HepG2 (cell line): ENCODE measurements around the gene CEBPA. TPM values are rescaled to one million over a fixed set of nuclear protein-coding genes. Genes with fewer than 3 reads are reported as not detected.

Experiments used
- ISL2 ChIP-seq: sonication (generic); formaldehyde crosslinking; IDR thresholded peaks from 2 replicates; pipeline ENCODE4 v1.5.0; 2020; ENCODE audit warnings: missing genetic modification reagents
- NBN ChIP-seq: fragments of 450-650 bp; conservative IDR thresholded peaks from 2 replicates; pipeline ENCODE4 v1.6.1; 2017
- NFRKB ChIP-seq: fragments of 450-650 bp; IDR thresholded peaks from 2 replicates; pipeline ENCODE4 v1.6.1; 2017
- NKX3-1 ChIP-seq: sonication (generic); formaldehyde crosslinking; IDR thresholded peaks from 2 replicates; pipeline ENCODE4 v1.5.0; 2020; ENCODE audit warnings: missing genetic modification reagents
- SP1 ChIP-seq, 2 experiments: fragments of 450-650 bp in 1 of 2; sonication (generic) in 1 of 2; formaldehyde crosslinking in 1 of 2; IDR thresholded peaks; 2 replicates each; pipeline versions ENCODE4 v1.4.0 to v1.6.1; 2016 to 2020; ENCODE audit warnings: missing genetic modification reagents in 1 of 2
- ZC3H4 ChIP-seq: sonication (generic); formaldehyde crosslinking; IDR thresholded peaks from 2 replicates; pipeline ENCODE4 v1.4.0; 2020; ENCODE audit warnings: missing genetic modification reagents, borderline replicate concordance
- ZNF329 ChIP-seq: sonication (generic); formaldehyde crosslinking; IDR thresholded peaks from 2 replicates; pipeline ENCODE4 v1.9.0; 2021; ENCODE audit warnings: low read depth, mild to moderate bottlenecking, missing genetic modification reagents
- ZNF598 ChIP-seq: sonication (generic); formaldehyde crosslinking; IDR thresholded peaks from 2 replicates; pipeline ENCODE4 v1.5.1; 2020; ENCODE audit warnings: mild to moderate bottlenecking, missing genetic modification reagents, borderline replicate concordance
- ZNF879 ChIP-seq: sonication (generic); formaldehyde crosslinking; IDR thresholded peaks from 2 replicates; pipeline ENCODE4 v1.8.1; 2023; ENCODE audit warnings: missing genetic modification reagents
- polyA plus RNA-seq, 8 experiments: library from polyadenylated mRNA; depleted of rRNA in 3 of 8; stranded (reverse) in 7 of 8; unstranded in 1 of 8; fragments of >200 nt; fragmentation: Illumina TruSeq in 4 of 8; extraction: Trizol in 4 of 8; gene quantifications; 2 replicates each; pipeline versions ENCODE4 v1.2.1 to v1.2.3, GENCODE V29; 2011 to 2016; ENCODE audit warnings: low read depth in 4 of 8, missing spikeins in 1 of 8, mixed read lengths in 1 of 8; ENCODE audit not compliant: insufficient read depth in 1 of 8
- total RNA-seq, 5 experiments: library from RNA; depleted of rRNA; stranded (reverse); fragments of >200 nt; fragmentation: Illumina TruSeq; extraction: Trizol; gene quantifications; 2 replicates each; pipeline ENCODE4 v1.2.3, GENCODE V29; 2016; ENCODE audit warnings: low read depth in 1 of 5
- TF ChIP-seq, protein P1 (sequence below): sonication (generic); formaldehyde crosslinking; IDR thresholded peaks from 2 replicates; pipeline ENCODE4 v1.4.0; 2020; ENCODE audit warnings: mild to moderate bottlenecking, missing genetic modification reagents
- TF ChIP-seq, protein P2 (sequence below): sonication (generic); formaldehyde crosslinking; IDR thresholded peaks from 2 replicates; pipeline ENCODE4 v1.5.1; 2020; ENCODE audit warnings: mild to moderate bottlenecking, missing genetic modification reagents, moderate library complexity
- TF ChIP-seq, protein P3 (sequence below): sonication (generic); formaldehyde crosslinking; IDR thresholded peaks from 2 replicates; pipeline ENCODE4 v1.5.0; 2020; ENCODE audit warnings: mild to moderate bottlenecking, low read depth, missing genetic modification reagents, borderline replicate concordance
- TF ChIP-seq, protein P4 (sequence below): sonication (generic); formaldehyde crosslinking; IDR thresholded peaks from 2 replicates; pipeline ENCODE4 v1.4.0; 2020; ENCODE audit warnings: missing genetic modification reagents, mild to moderate bottlenecking, borderline replicate concordance
- TF ChIP-seq, protein P5 (sequence below): sonication (generic); formaldehyde crosslinking; IDR thresholded peaks from 2 replicates; pipeline ENCODE4 v1.9.0; 2022; ENCODE audit warnings: missing genetic modification reagents, mild to moderate bottlenecking, borderline replicate concordance
- TF ChIP-seq, protein P6 (sequence below): sonication (generic); formaldehyde crosslinking; IDR thresholded peaks from 2 replicates; pipeline ENCODE4 v1.5.1; 2020; ENCODE audit warnings: mild to moderate bottlenecking, moderate library complexity, missing genetic modification reagents
- TF ChIP-seq, protein P7 (sequence below): sonication (generic); formaldehyde crosslinking; IDR thresholded peaks from 2 replicates; pipeline ENCODE4 v1.8.1; 2023; ENCODE audit warnings: missing genetic modification reagents, mild to moderate bottlenecking, borderline replicate concordance

CEBPA gene
- total and polyA plus RNA-seq, 2 of the 13 experiments (the other 11 are each of a cell fraction or from before 2014, with no cell fraction given), result 24.8 to 103 TPM

DNA sequence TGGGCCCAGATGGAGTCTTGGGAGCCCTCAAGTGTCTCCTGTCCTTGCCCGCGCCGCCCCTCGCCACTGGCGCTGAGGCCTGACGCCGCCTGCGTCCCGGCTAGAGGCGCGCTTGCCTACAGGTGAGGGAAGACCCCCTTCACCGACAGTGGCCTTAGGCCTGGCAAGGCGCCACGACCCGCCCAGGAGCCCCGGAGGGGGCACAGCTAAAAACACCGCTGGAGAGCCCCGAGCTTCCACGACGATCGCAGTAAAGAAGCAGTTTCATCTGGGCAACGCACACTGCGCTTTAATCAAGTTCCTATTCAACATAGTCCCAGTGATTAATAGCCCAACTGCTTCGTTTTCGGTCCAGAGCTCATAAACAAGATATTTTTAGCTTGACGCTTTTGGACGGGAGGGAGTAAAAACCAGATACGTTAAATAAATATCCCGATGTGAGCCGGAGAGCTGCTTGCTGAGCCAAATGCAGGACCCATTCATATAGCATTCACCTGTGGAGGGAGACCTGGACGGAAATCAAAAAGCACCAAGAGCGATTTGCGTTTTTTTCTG lies 1.5 kb upstream of the CEBPA start (continued):
- TF ChIP-seq, protein P1, sequence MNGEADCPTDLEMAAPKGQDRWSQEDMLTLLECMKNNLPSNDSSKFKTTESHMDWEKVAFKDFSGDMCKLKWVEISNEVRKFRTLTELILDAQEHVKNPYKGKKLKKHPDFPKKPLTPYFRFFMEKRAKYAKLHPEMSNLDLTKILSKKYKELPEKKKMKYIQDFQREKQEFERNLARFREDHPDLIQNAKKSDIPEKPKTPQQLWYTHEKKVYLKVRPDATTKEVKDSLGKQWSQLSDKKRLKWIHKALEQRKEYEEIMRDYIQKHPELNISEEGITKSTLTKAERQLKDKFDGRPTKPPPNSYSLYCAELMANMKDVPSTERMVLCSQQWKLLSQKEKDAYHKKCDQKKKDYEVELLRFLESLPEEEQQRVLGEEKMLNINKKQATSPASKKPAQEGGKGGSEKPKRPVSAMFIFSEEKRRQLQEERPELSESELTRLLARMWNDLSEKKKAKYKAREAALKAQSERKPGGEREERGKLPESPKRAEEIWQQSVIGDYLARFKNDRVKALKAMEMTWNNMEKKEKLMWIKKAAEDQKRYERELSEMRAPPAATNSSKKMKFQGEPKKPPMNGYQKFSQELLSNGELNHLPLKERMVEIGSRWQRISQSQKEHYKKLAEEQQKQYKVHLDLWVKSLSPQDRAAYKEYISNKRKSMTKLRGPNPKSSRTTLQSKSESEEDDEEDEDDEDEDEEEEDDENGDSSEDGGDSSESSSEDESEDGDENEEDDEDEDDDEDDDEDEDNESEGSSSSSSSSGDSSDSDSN (CRISPR knock-in tag), result no peak
- 0 out of 2 replicates have a peak, but pooled peaks have one; percentile 16 for TF ChIP-seq ZNF329 (CRISPR knock-in tag)
- TF ChIP-seq, protein P2, sequence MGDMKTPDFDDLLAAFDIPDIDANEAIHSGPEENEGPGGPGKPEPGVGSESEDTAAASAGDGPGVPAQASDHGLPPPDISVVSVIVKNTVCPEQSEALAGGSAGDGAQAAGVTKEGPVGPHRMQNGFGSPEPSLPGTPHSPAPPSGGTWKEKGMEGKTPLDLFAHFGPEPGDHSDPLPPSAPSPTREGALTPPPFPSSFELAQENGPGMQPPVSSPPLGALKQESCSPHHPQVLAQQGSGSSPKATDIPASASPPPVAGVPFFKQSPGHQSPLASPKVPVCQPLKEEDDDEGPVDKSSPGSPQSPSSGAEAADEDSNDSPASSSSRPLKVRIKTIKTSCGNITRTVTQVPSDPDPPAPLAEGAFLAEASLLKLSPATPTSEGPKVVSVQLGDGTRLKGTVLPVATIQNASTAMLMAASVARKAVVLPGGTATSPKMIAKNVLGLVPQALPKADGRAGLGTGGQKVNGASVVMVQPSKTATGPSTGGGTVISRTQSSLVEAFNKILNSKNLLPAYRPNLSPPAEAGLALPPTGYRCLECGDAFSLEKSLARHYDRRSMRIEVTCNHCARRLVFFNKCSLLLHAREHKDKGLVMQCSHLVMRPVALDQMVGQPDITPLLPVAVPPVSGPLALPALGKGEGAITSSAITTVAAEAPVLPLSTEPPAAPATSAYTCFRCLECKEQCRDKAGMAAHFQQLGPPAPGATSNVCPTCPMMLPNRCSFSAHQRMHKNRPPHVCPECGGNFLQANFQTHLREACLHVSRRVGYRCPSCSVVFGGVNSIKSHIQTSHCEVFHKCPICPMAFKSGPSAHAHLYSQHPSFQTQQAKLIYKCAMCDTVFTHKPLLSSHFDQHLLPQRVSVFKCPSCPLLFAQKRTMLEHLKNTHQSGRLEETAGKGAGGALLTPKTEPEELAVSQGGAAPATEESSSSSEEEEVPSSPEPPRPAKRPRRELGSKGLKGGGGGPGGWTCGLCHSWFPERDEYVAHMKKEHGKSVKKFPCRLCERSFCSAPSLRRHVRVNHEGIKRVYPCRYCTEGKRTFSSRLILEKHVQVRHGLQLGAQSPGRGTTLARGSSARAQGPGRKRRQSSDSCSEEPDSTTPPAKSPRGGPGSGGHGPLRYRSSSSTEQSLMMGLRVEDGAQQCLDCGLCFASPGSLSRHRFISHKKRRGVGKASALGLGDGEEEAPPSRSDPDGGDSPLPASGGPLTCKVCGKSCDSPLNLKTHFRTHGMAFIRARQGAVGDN (CRISPR knock-in tag), result peak; percentile 3; the same call in 1 of the 2 replicates
- no peak for TF ChIP-seq ISL2 (CRISPR knock-in tag)
- TF ChIP-seq NFRKB, result no peak
- no peak for TF ChIP-seq NKX3-1 (CRISPR knock-in tag)
- TF ChIP-seq, protein P3, sequence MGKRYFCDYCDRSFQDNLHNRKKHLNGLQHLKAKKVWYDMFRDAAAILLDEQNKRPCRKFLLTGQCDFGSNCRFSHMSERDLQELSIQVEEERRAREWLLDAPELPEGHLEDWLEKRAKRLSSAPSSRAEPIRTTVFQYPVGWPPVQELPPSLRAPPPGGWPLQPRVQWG (CRISPR knock-in tag), result no peak
- TF ChIP-seq, protein P4, sequence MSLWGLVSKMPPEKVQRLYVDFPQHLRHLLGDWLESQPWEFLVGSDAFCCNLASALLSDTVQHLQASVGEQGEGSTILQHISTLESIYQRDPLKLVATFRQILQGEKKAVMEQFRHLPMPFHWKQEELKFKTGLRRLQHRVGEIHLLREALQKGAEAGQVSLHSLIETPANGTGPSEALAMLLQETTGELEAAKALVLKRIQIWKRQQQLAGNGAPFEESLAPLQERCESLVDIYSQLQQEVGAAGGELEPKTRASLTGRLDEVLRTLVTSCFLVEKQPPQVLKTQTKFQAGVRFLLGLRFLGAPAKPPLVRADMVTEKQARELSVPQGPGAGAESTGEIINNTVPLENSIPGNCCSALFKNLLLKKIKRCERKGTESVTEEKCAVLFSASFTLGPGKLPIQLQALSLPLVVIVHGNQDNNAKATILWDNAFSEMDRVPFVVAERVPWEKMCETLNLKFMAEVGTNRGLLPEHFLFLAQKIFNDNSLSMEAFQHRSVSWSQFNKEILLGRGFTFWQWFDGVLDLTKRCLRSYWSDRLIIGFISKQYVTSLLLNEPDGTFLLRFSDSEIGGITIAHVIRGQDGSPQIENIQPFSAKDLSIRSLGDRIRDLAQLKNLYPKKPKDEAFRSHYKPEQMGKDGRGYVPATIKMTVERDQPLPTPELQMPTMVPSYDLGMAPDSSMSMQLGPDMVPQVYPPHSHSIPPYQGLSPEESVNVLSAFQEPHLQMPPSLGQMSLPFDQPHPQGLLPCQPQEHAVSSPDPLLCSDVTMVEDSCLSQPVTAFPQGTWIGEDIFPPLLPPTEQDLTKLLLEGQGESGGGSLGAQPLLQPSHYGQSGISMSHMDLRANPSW (CRISPR knock-in tag), result no peak
- TF ChIP-seq ZNF879, result no peak
- TF ChIP-seq NBN, result no peak
- TF ChIP-seq, protein P5, sequence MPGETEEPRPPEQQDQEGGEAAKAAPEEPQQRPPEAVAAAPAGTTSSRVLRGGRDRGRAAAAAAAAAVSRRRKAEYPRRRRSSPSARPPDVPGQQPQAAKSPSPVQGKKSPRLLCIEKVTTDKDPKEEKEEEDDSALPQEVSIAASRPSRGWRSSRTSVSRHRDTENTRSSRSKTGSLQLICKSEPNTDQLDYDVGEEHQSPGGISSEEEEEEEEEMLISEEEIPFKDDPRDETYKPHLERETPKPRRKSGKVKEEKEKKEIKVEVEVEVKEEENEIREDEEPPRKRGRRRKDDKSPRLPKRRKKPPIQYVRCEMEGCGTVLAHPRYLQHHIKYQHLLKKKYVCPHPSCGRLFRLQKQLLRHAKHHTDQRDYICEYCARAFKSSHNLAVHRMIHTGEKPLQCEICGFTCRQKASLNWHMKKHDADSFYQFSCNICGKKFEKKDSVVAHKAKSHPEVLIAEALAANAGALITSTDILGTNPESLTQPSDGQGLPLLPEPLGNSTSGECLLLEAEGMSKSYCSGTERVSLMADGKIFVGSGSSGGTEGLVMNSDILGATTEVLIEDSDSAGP (CRISPR knock-in tag), result no peak
- TF ChIP-seq, protein P6, sequence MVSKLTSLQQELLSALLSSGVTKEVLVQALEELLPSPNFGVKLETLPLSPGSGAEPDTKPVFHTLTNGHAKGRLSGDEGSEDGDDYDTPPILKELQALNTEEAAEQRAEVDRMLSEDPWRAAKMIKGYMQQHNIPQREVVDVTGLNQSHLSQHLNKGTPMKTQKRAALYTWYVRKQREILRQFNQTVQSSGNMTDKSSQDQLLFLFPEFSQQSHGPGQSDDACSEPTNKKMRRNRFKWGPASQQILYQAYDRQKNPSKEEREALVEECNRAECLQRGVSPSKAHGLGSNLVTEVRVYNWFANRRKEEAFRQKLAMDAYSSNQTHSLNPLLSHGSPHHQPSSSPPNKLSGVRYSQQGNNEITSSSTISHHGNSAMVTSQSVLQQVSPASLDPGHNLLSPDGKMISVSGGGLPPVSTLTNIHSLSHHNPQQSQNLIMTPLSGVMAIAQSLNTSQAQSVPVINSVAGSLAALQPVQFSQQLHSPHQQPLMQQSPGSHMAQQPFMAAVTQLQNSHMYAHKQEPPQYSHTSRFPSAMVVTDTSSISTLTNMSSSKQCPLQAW (CRISPR knock-in tag), result no peak
- TF ChIP-seq ZC3H4, result peak; percentile 77; the same call in 1 of the 2 replicates
- TF ChIP-seq SP1 (IDR thresholded peaks at IDR 0.05), result no peak
- TF ChIP-seq SP1 (CRISPR knock-in tag; IDR thresholded peaks at IDR 0.05), result no peak
- TF ChIP-seq, protein P7, sequence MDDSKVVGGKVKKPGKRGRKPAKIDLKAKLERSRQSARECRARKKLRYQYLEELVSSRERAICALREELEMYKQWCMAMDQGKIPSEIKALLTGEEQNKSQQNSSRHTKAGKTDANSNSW, result no peak
- TF ChIP-seq ZNF598 (CRISPR knock-in tag), result no peak
